HCT116 (cell line): ENCODE data around the gene STOML2. TPM values are rescaled to one million over a fixed set of nuclear protein-coding genes. Genes with fewer than 3 reads are reported as not detected.

Experiments
- ATAC-seq: fragments of 200-7000 bp; cut with Tn5 transposase; 2 replicates; pipeline ENCODE4 v1.9.1; 2020; ENCODE audit warnings: mild to moderate bottlenecking, moderate library complexity
- BruUV-seq: library from RNA; stranded (reverse); fragments of 400-500 nt; replicated peaks from 2 replicates; lab custom pipeline; 2021; lab: Mats Ljungman, UMichigan
- CTCF ChIA-PET: fragments of 300-600 bp; sonication (Branson Sonifier 250); formaldehyde crosslinking; loops from one replicate; lab custom pipeline; 2021; ENCODE audit warnings: antibody characterized with exemption; lab: Charles Lee
- POLR2A ChIA-PET: fragments of 300-600, 350-600 bp; sonication (Branson Sonifier 250); formaldehyde crosslinking; loops from one replicate; lab custom pipeline; 2021; ENCODE audit warnings: antibody characterized with exemption; lab: Charles Lee
- RAD21 ChIA-PET, 2 experiments: fragments of 300-600 bp; sonication (Branson Sonifier 250); formaldehyde crosslinking; loops; one replicate each; lab custom pipeline; 2023; ENCODE audit warnings: low total read pairs in 2 of 2; ENCODE audit not compliant: uncharacterized antibody in 2 of 2, unreplicated experiment in 2 of 2, low non-redundant PET in 1 of 2; lab: Charles Lee
- DNase-seq: peaks from one replicate; pipeline ENCODE4 v3.0.0-alpha.2; 2010; ENCODE audit warnings: low read depth, low spot score
- H2AFZ ChIP-seq: fragments of 200-600 bp; shearing (Covaris generic), sonication (generic); 2 replicates; pipeline ENCODE4 v1.6.1; 2017; ENCODE audit warnings: low read depth, mixed run types, mixed read lengths, antibody characterized with exemption, low read length; ENCODE audit not compliant: poor library complexity, severe bottlenecking
- H3K27ac ChIP-seq: 2 replicates; pipeline ENCODE4 v1.5.1; 2012; ENCODE audit warnings: low read depth, low read length
- H3K27me3 ChIP-seq: fragments of 200-600 bp; sonication (generic); 2 replicates; pipeline ENCODE4 v1.6.1; 2016; ENCODE audit warnings: mixed run types, low read length, mixed read lengths; ENCODE audit not compliant: insufficient read depth
- H3K36me3 ChIP-seq, 2 experiments: fragments of 200-500 bp in 1 of 2; fragments of 200-600 bp in 1 of 2; sonication (Bioruptor generic) in 1 of 2; sonication (generic) in 1 of 2; 2 replicates each; pipeline versions ENCODE4 v1.5.1 to v1.6.1; 2014 to 2016; ENCODE audit warnings: low read length in 2 of 2, inconsistent platforms in 1 of 2, mixed read lengths in 1 of 2, mixed run types in 1 of 2; ENCODE audit not compliant: insufficient read depth in 2 of 2, control insufficient read depth in 1 of 2
- H3K4me1 ChIP-seq, 2 experiments: fragments of 200-600 bp in 1 of 2; sonication (generic) in 1 of 2; 2 replicates each; pipeline versions ENCODE4 v1.5.1 to v1.6.1; 2012 to 2017; ENCODE audit warnings: low read length in 2 of 2, inconsistent platforms in 1 of 2, mild to moderate bottlenecking in 1 of 2, mixed read lengths in 1 of 2, mixed run types in 1 of 2, moderate library complexity in 1 of 2; ENCODE audit not compliant: insufficient read depth in 2 of 2, control insufficient read depth in 1 of 2
- H3K4me2 ChIP-seq: fragments of 200-600 bp; sonication (generic); 2 replicates; pipeline ENCODE4 v1.6.1; 2017; ENCODE audit warnings: mixed run types, low read length, mixed read lengths
- H3K4me3 ChIP-seq, 2 experiments: fragments of 200-600 bp in 1 of 2; sonication (generic) in 1 of 2; replicated peaks in 1 of 2; 2 replicates each; pipeline ENCODE4 v1.5.1; 2011 to 2016; ENCODE audit warnings: low read length in 2 of 2, control low read depth in 1 of 2, low read depth in 1 of 2, mild to moderate bottlenecking in 1 of 2, mixed read lengths in 1 of 2, mixed run types in 1 of 2
- H3K79me2 ChIP-seq: fragments of 200-600 bp; sonication (generic); 2 replicates; pipeline ENCODE4 v1.6.1; 2017; ENCODE audit warnings: mild to moderate bottlenecking, mixed run types, low read length, moderate library complexity, mixed read lengths; ENCODE audit not compliant: insufficient read depth
- H3K9ac ChIP-seq: fragments of 200-600 bp; sonication (generic); 2 replicates; pipeline ENCODE4 v1.6.1; 2016; ENCODE audit warnings: low read length, mixed read lengths
- H3K9me2 ChIP-seq: fragments of 200-600 bp; sonication (generic), shearing (Covaris generic); 2 replicates; pipeline ENCODE4 v1.6.1; 2017; ENCODE audit warnings: mixed run types, mild to moderate bottlenecking, moderate library complexity; ENCODE audit not compliant: insufficient read depth
- H3K9me3 ChIP-seq, 2 experiments: fragments of 200-500 bp in 1 of 2; fragments of 200-600 bp in 1 of 2; sonication (Bioruptor generic) in 1 of 2; sonication (generic) in 1 of 2; 2 replicates each; pipeline ENCODE4 v1.6.1; 2014 to 2017; ENCODE audit warnings: low read length in 2 of 2, mixed read lengths in 2 of 2, inconsistent platforms in 1 of 2, low read depth in 1 of 2, mild to moderate bottlenecking in 1 of 2, mixed run types in 1 of 2, moderate library complexity in 1 of 2; ENCODE audit not compliant: control insufficient read depth in 1 of 2, insufficient read depth in 1 of 2
- H4K20me1 ChIP-seq: fragments of 200-600 bp; sonication (generic), shearing (Covaris generic); 2 replicates; pipeline ENCODE4 v1.6.1; 2017; ENCODE audit warnings: mixed run types, mild to moderate bottlenecking, moderate library complexity; ENCODE audit not compliant: insufficient read depth
- CEBPB ChIP-seq: IDR thresholded peaks from 2 replicates; pipeline ENCODE4 v1.6.1; 2012; ENCODE audit warnings: low read depth
- EGR1 ChIP-seq: IDR thresholded peaks from 2 replicates; pipeline ENCODE4 v1.6.1; 2012; ENCODE audit warnings: low read depth
- EZH2 ChIP-seq: fragments of 200-600 bp; sonication (generic); IDR thresholded peaks from 2 replicates; pipeline ENCODE4 v1.6.1; 2017; ENCODE audit warnings: antibody characterized with exemption, mixed run types
- EZH2phosphoT487 ChIP-seq: fragments of 200-600 bp; IDR thresholded peaks from 2 replicates; pipeline ENCODE4 v1.6.1; 2018; ENCODE audit warnings: antibody characterized with exemption, borderline replicate concordance
- FOSL1 ChIP-seq: IDR thresholded peaks from 2 replicates; pipeline ENCODE4 v1.6.1; 2012; ENCODE audit warnings: low read depth
- POLR2AphosphoS5 ChIP-seq: IDR thresholded peaks from 2 replicates; pipeline ENCODE4 v1.6.1; 2011; ENCODE audit warnings: mild to moderate bottlenecking, low read depth, low read length, moderate library complexity
- RAD21 ChIP-seq: IDR thresholded peaks from 2 replicates; pipeline ENCODE4 v1.6.1; 2012; ENCODE audit warnings: low read depth, mild to moderate bottlenecking
- SP1 ChIP-seq: IDR thresholded peaks from 2 replicates; pipeline ENCODE4 v1.6.1; 2012; ENCODE audit warnings: low read depth
- intact Hi-C: fragments of 100-400 bp; cut with micrococcal nuclease; formaldehyde crosslinking; loops from 2 replicates; pipeline ENCODE4 v1.10.0; 2022
- total RNA-seq: library from RNA; stranded (reverse); gene quantifications from one replicate; pipeline ENCODE4 v1.2.1, GENCODE V29; 2021; ENCODE audit not compliant: unreplicated experiment
- TF ChIP-seq, protein P1 (sequence below): IDR thresholded peaks from 2 replicates; pipeline ENCODE4 v1.6.1; 2012
- TF ChIP-seq, protein P2 (sequence below): IDR thresholded peaks from 2 replicates; pipeline ENCODE4 v1.6.1; 2011; ENCODE audit warnings: mild to moderate bottlenecking, low read length, moderate library complexity; ENCODE audit not compliant: insufficient replicate concordance; ENCODE audit errors: extremely low read depth

The STOML2 gene
- total RNA-seq, 1 experiment from 2014 or later = 245 TPM

DNA sequence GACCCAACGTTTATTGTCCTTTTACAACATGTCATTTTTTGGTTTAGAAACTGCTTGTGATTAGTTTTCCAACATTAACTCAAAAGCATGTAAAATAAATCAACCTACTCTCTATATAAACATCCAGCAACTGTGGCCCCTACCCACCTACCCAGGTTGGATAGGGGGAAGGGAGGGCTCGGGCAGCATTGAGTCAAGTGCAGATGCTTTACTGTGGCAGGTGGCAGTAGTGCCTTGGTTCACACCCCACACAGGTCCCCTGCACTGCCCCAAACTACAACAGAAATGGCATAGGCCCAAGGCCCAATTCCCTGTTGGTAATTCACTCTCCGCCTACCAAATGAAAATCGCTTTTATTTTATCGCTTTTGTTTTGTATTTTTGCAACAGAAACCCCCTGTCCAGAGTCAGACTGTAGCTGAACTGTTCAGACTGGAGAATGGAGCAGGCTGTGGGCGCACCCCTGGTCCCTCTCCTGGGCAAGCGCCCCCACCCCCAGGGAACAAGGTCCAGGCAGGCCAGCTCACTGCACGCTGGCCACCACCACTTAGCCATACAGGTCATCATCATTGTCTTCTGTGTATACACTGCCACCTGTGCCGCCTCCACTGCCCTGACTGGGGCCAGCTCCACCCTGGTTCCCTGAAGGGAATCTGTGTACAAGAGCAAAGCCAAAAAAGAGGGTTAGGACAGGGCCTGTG is 46.2 kb downstream of the STOML2 start:
- Histone ChIP-seq H4K20me1 (no peaks in the 10 kb centered on the region; the same call in 1 of the 2 replicates), H3K27ac (no peak overlapping the region), H3K9ac (no peak overlapping the region), H3K4me1 (no peaks in the 10 kb centered on the region), H3K9me2 (no peaks in the 10 kb centered on the region), H3K27me3 (no peaks in the 10 kb centered on the region), H3K4me3 (no peak overlapping the region), H3K36me3 (peaks cover 57 to 60% of the 10 kb centered on the region in 2 experiments), H2AFZ (no peak overlapping the region), H3K9me3 (no peaks in the 10 kb centered on the region), H3K79me2 (peaks cover 27% of the 10 kb centered on the region), H3K4me2 (no peak overlapping the region)
- DNase-seq (no peak), ATAC-seq (0 out of 2 replicates have a peak, but pooled peaks have one; percentile 23)
- intact Hi-C loops = no loop called here
- BruUV-seq = TSS peak; percentile 5
- POLR2A ChIA-PET = no interaction called here
- RAD21 ChIA-PET = no interaction called here
- TF ChIP-seq SP1 (no peak), CEBPB (no peak), FOSL1 (no peak), EZH2phosphoT487 (no peak)
- TF ChIP-seq, protein P1, sequence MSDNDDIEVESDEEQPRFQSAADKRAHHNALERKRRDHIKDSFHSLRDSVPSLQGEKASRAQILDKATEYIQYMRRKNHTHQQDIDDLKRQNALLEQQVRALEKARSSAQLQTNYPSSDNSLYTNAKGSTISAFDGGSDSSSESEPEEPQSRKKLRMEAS = no peak
- CTCF ChIA-PET = no interaction called here

DNA sequence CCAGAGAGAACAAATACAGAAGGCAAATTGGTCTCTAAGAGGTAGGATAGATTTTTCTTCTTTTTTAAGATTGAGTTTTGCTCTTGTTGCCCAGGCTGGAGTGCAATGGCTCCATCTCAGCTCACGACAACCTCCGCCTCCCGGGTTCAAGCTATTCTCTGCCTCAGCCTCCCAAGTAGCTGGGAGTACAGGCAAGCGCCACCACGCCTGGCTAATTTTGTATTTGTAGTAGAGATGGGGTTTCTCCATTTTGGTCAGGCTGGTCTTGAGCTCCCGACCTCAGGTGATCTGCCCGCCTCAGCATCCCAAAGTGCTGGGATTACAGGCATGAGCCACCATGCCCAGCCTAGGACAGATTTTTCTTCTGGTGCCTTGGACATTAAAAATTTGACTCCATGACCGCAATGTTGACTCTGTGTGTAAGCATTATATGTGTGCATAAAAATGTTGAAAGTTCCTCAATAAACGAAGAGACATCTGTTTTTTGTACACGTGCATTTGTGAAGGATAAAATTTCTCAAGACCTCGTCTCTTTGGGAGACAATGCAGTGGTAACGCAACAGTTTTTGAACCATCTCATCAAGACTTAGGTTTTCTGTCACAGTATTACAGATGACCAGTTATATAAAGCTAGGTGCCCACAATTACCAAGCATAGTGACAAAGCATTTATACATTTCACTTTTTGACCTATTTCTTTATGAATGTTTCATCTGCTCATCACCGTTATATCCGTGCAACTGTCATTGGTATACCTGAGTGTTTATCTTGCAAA is 47.9 kb downstream of the STOML2 start:
- peaks cover 11% of the 10 kb centered on the region; the same call in 1 of the 2 replicates for H3K79me2 ChIP-seq
- intact Hi-C loops = loop anchor here (5.0 kb wide), 1 partner anchor 293 kb away; no protein-coding TSS in a partner anchor
- no peak overlapping the region for H3K4me2 ChIP-seq
- H3K4me1 ChIP-seq = no peaks in the 10 kb centered on the region
- no peak overlapping the region for H2AFZ ChIP-seq
- ChIA-PET POLR2A (no interaction called here), CTCF (no interaction called here), RAD21 (no interaction called here)
- peaks cover 41 to 45% of the 10 kb centered on the region in 2 experiments for H3K36me3 ChIP-seq
- no peaks in the 10 kb centered on the region for H3K27me3 ChIP-seq
- BruUV-seq = TSS peak; percentile 7
- no peak for TF ChIP-seq EGR1
- TF ChIP-seq FOSL1 = no peak
- no peak for TF ChIP-seq EZH2
- TF ChIP-seq, protein P2, sequence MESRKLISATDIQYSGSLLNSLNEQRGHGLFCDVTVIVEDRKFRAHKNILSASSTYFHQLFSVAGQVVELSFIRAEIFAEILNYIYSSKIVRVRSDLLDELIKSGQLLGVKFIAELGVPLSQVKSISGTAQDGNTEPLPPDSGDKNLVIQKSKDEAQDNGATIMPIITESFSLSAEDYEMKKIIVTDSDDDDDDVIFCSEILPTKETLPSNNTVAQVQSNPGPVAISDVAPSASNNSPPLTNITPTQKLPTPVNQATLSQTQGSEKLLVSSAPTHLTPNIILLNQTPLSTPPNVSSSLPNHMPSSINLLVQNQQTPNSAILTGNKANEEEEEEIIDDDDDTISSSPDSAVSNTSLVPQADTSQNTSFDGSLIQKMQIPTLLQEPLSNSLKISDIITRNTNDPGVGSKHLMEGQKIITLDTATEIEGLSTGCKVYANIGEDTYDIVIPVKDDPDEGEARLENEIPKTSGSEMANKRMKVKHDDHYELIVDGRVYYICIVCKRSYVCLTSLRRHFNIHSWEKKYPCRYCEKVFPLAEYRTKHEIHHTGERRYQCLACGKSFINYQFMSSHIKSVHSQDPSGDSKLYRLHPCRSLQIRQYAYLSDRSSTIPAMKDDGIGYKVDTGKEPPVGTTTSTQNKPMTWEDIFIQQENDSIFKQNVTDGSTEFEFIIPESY = no peak
- no peak for TF ChIP-seq CEBPB
- no peak for TF ChIP-seq RAD21
- TF ChIP-seq POLR2AphosphoS5 = no peak
- no peak for TF ChIP-seq SP1
- H3K4me3 ChIP-seq = no peak overlapping the region
- DNase-seq (no peak), ATAC-seq (no peak)
- no peak overlapping the region for H3K27ac ChIP-seq
- H4K20me1 ChIP-seq = no peaks in the 10 kb centered on the region; the same call in 1 of the 2 replicates
- no peaks in the 10 kb centered on the region for H3K9me3 ChIP-seq
- H3K9me2 ChIP-seq = no peaks in the 10 kb centered on the region
- H3K9ac ChIP-seq = no peak overlapping the region
